Panc1 (cell line): ENCODE data around the gene ZBTB20. TPM values are rescaled to one million over a fixed set of nuclear protein-coding genes. Genes with fewer than 3 reads are reported as not detected.

Source experiments
- ATAC-seq: fragments of 200-7000 bp; cut with Tn5 transposase; 2 replicates; pipeline ENCODE4 v1.9.1; 2020; ENCODE audit warnings: mild to moderate bottlenecking, moderate library complexity
- BruUV-seq: library from RNA; stranded (reverse); fragments of 400-500 nt; replicated peaks from 2 replicates; lab custom pipeline; 2021; lab: Mats Ljungman, UMichigan
- CTCF ChIA-PET: fragments of 300-600 bp; sonication (Branson Sonifier 250); formaldehyde crosslinking; loops from one replicate; lab custom pipeline; 2022; ENCODE audit warnings: antibody characterized with exemption; lab: Charles Lee
- POLR2A ChIA-PET: fragments of 300-600 bp; sonication (Branson Sonifier 250); formaldehyde crosslinking; loops from one replicate; lab custom pipeline; 2022; ENCODE audit warnings: antibody characterized with exemption; lab: Charles Lee
- DNase-seq: peaks from one replicate; pipeline ENCODE4 v3.0.0-alpha.2; 2010; ENCODE audit warnings: low read depth, low spot score
- H3K27ac ChIP-seq: 2 replicates; pipeline ENCODE4 v1.5.1; 2011; ENCODE audit warnings: mild to moderate bottlenecking, low read length, inconsistent platforms
- H3K27me3 ChIP-seq: fragments of 200-500 bp; sonication (Bioruptor generic); 2 replicates; pipeline ENCODE4 v1.6.0; 2014; ENCODE audit warnings: low read length, inconsistent platforms; ENCODE audit not compliant: control insufficient read depth, insufficient read depth
- H3K36me3 ChIP-seq: fragments of 200-500 bp; sonication (Bioruptor generic); 2 replicates; pipeline ENCODE4 v1.5.1; 2014; ENCODE audit warnings: inconsistent platforms, mild to moderate bottlenecking, low read length, moderate library complexity; ENCODE audit not compliant: control insufficient read depth, insufficient read depth
- H3K4me1 ChIP-seq: 2 replicates; pipeline ENCODE4 v1.5.1; 2011; ENCODE audit warnings: inconsistent platforms, mild to moderate bottlenecking, low read length, moderate library complexity; ENCODE audit not compliant: control insufficient read depth, insufficient read depth
- H3K4me3 ChIP-seq, 2 experiments: 2 replicates each; pipeline ENCODE4 v1.5.1; 2011 to 2012; ENCODE audit warnings: low read depth in 2 of 2, low read length in 2 of 2, mild to moderate bottlenecking in 2 of 2, inconsistent platforms in 1 of 2, moderate library complexity in 1 of 2
- H3K9me3 ChIP-seq: fragments of 200-500 bp; sonication (Bioruptor generic); 2 replicates; pipeline ENCODE4 v1.5.1; 2014; ENCODE audit warnings: low read depth, mild to moderate bottlenecking, inconsistent platforms, low read length, moderate library complexity; ENCODE audit not compliant: control insufficient read depth, insufficient read depth
- CTCF ChIP-seq: fragments of 450-650 bp; IDR thresholded peaks from 2 replicates; pipeline ENCODE4 v1.5.1; 2017; ENCODE audit warnings: mild to moderate bottlenecking
- POLR2AphosphoS5 ChIP-seq: IDR thresholded peaks from 2 replicates; pipeline ENCODE4 v1.6.1; 2012; ENCODE audit warnings: mild to moderate bottlenecking, low read depth, low read length, moderate library complexity
- REST ChIP-seq, 2 experiments: IDR thresholded peaks; 2 replicates each; pipeline ENCODE4 v1.6.1; 2011 to 2012; ENCODE audit warnings: low read depth in 2 of 2, control low read depth in 1 of 2, low read length in 1 of 2, mild to moderate bottlenecking in 1 of 2, moderate library complexity in 1 of 2; ENCODE audit not compliant: insufficient read depth in 1 of 2
- SIN3A ChIP-seq: IDR thresholded peaks from 2 replicates; pipeline ENCODE4 v1.6.1; 2012; ENCODE audit warnings: low read depth, mild to moderate bottlenecking, low read length, moderate library complexity, borderline replicate concordance; ENCODE audit not compliant: insufficient read depth
- TCF7L2 ChIP-seq: IDR thresholded peaks from 2 replicates; pipeline ENCODE4 v1.6.1; 2011; ENCODE audit warnings: mild to moderate bottlenecking, low read depth, low read length, inconsistent platforms
- in situ Hi-C: cut with HindIII; loops from 2 replicates; pipeline ENCODE4 v1.10.0; 2016; ENCODE audit warnings: low sequenced_read_pairs, low pct_unique_long_range_greater_than_20kb
- intact Hi-C: fragments of 100-400 bp; cut with micrococcal nuclease; formaldehyde crosslinking; loops from one replicate; pipeline ENCODE4 v1.10.0; 2022; ENCODE audit not compliant: unreplicated experiment
- total RNA-seq: library from RNA; stranded (reverse); gene quantifications from one replicate; pipeline ENCODE4 v1.2.1, GENCODE V29; 2021; ENCODE audit not compliant: unreplicated experiment

Gene ZBTB20
- total RNA-seq, 1 experiment from 2014 or later: 4.1 TPM

GRCh38 chr3:114672692-114673447, 474.2 kb downstream of the ZBTB20 start:
- no TSS peak for BruUV-seq
- no peak overlapping the region for H3K4me3 ChIP-seq
- H3K27ac ChIP-seq: no peak overlapping the region
- no peaks in the 10 kb centered on the region for H3K27me3 ChIP-seq
- H3K9me3 ChIP-seq: no peaks in the 10 kb centered on the region
- in situ Hi-C loops (no loop called here), intact Hi-C loops (no loop called here)
- CTCF ChIA-PET: no interaction called here
- ATAC-seq (no peak), DNase-seq (no peak)
- no peaks in the 10 kb centered on the region for H3K36me3 ChIP-seq
- TF ChIP-seq POLR2AphosphoS5 (no peak), REST (IDR thresholded peaks at IDR 0.05; ENCODE audit: insufficient read depth in 1 of 2, low read depth in 2 of 2, low read length in 1 of 2) (no peak), CTCF (no peak), SIN3A (no peak), TCF7L2 (no peak)
- no peaks in the 10 kb centered on the region for H3K4me1 ChIP-seq
- POLR2A ChIA-PET: no interaction called here

- H3K27ac ChIP-seq: no peak overlapping the region
- CTCF ChIA-PET: no interaction called here
- no peaks in the 10 kb centered on the region for H3K36me3 ChIP-seq
- no peak overlapping the region for H3K4me3 ChIP-seq
- in situ Hi-C loops: no loop called here
- DNase-seq: no peak
- TF ChIP-seq TCF7L2 (no peak), CTCF (no peak), POLR2AphosphoS5 (no peak), SIN3A (no peak), REST (IDR thresholded peaks at IDR 0.05; ENCODE audit: insufficient read depth in 1 of 2, low read depth in 2 of 2, low read length in 1 of 2) (no peak)
- BruUV-seq: no TSS peak
- intact Hi-C loops: no loop called here
- POLR2A ChIA-PET: no interaction called here
- ATAC-seq: no peak
- no peaks in the 10 kb centered on the region for H3K27me3 ChIP-seq
- no peaks in the 10 kb centered on the region for H3K4me1 ChIP-seq
- H3K9me3 ChIP-seq: no peaks in the 10 kb centered on the region
Observed at GRCh38 chr3:114671741-114672510, 475.2 kb downstream of the ZBTB20 start.
